BLaER1 (cell line): ENCODE data around the gene SMURF2.

ENCODE experiments used
- H3K27ac ChIP-seq: shearing (Covaris generic); formaldehyde crosslinking; 2 replicates; pipeline ENCODE4 v1.8.1; 2022
- H3K27me3 ChIP-seq: shearing (Covaris generic); formaldehyde crosslinking; 2 replicates; pipeline ENCODE4 v1.8.1; 2022
- H3K36me3 ChIP-seq: shearing (Covaris generic); formaldehyde crosslinking; 2 replicates; pipeline ENCODE4 v1.8.1; 2022
- H3K4me1 ChIP-seq: shearing (Covaris generic); formaldehyde crosslinking; 2 replicates; pipeline ENCODE4 v1.8.1; 2022
- H3K4me2 ChIP-seq: shearing (Covaris generic); formaldehyde crosslinking; 2 replicates; pipeline ENCODE4 v1.8.1; 2022
- H3K4me3 ChIP-seq: shearing (Covaris generic); formaldehyde crosslinking; 2 replicates; pipeline ENCODE4 v1.8.1; 2022
- H3K9ac ChIP-seq: shearing (Covaris generic); formaldehyde crosslinking; 2 replicates; pipeline ENCODE4 v1.8.1; 2022
- H3K9me3 ChIP-seq: shearing (Covaris generic); formaldehyde crosslinking; 2 replicates; pipeline ENCODE4 v1.8.1; 2022
- H4K20me1 ChIP-seq: shearing (Covaris generic); formaldehyde crosslinking; 2 replicates; pipeline ENCODE4 v1.8.1; 2022
- Cebpa-rat ChIP-seq: shearing (Covaris generic); IDR thresholded peaks from 2 replicates; pipeline ENCODE4 v1.8.1; 2022

SMURF2 gene

GRCh38 chr17:64630309-64631223 lies 31.5 kb downstream of the SMURF2 start:
- Histone ChIP-seq H3K4me2 (no peak overlapping the region), H3K4me3 (no peak overlapping the region), H3K4me1 (no peaks in the 10 kb centered on the region), H4K20me1 (peaks cover 92% of the 10 kb centered on the region), H3K27ac (no peak overlapping the region), H3K9me3 (no peaks in the 10 kb centered on the region), H3K36me3 (peaks cover 10% of the 10 kb centered on the region; the same call in 1 of the 2 replicates), H3K27me3 (no peaks in the 10 kb centered on the region), H3K9ac (no peak overlapping the region)
- no peak for TF ChIP-seq Cebpa-rat

- Histone ChIP-seq H4K20me1 (peaks cover 92% of the 10 kb centered on the region), H3K4me2 (no peak overlapping the region), H3K27ac (no peak overlapping the region), H3K9ac (no peak overlapping the region), H3K27me3 (no peaks in the 10 kb centered on the region), H3K4me1 (no peaks in the 10 kb centered on the region), H3K4me3 (no peak overlapping the region), H3K36me3 (peaks cover 10% of the 10 kb centered on the region), H3K9me3 (no peaks in the 10 kb centered on the region)
- TF ChIP-seq Cebpa-rat: no peak
These were observed 33.5 kb downstream of the SMURF2 start for GRCh38 chr17:64628641-64629040.

GRCh38 chr17:64627797-64628196 lies 34.3 kb downstream of the SMURF2 start:
- no peaks in the 10 kb centered on the region for H3K27me3 ChIP-seq
- no peaks in the 10 kb centered on the region for H3K9me3 ChIP-seq
- TF ChIP-seq Cebpa-rat: no peak
- no peak overlapping the region for H3K4me3 ChIP-seq
- peaks cover 92% of the 10 kb centered on the region for H4K20me1 ChIP-seq
- no peak overlapping the region for H3K4me2 ChIP-seq
- no peak overlapping the region for H3K27ac ChIP-seq
- no peaks in the 10 kb centered on the region for H3K4me1 ChIP-seq
- no peak overlapping the region for H3K9ac ChIP-seq
- H3K36me3 ChIP-seq: peaks cover 10% of the 10 kb centered on the region

GRCh38 chr17:64626827-64627226 lies 35.3 kb downstream of the SMURF2 start:
- TF ChIP-seq Cebpa-rat: no peak
- H3K9ac ChIP-seq: no peak overlapping the region
- no peaks in the 10 kb centered on the region for H3K4me1 ChIP-seq
- H3K27me3 ChIP-seq: no peaks in the 10 kb centered on the region
- H3K4me3 ChIP-seq: no peak overlapping the region
- peaks cover 92% of the 10 kb centered on the region for H4K20me1 ChIP-seq
- peaks cover 10% of the 10 kb centered on the region for H3K36me3 ChIP-seq
- H3K4me2 ChIP-seq: no peak overlapping the region
- no peak overlapping the region for H3K27ac ChIP-seq
- H3K9me3 ChIP-seq: no peaks in the 10 kb centered on the region

GRCh38 chr17:64625541-64625940 lies 36.6 kb downstream of the SMURF2 start:
- peaks cover 10% of the 10 kb centered on the region for H3K36me3 ChIP-seq
- H3K9me3 ChIP-seq: no peaks in the 10 kb centered on the region
- H3K4me2 ChIP-seq: no peak overlapping the region
- TF ChIP-seq Cebpa-rat: no peak
- H3K27ac ChIP-seq: no peak overlapping the region
- no peak overlapping the region for H3K9ac ChIP-seq
- no peak overlapping the region for H3K4me3 ChIP-seq
- peaks cover 100% of the 10 kb centered on the region for H4K20me1 ChIP-seq
- H3K4me1 ChIP-seq: no peaks in the 10 kb centered on the region
- H3K27me3 ChIP-seq: no peaks in the 10 kb centered on the region

- H3K36me3 ChIP-seq: peaks cover 10% of the 10 kb centered on the region
- no peaks in the 10 kb centered on the region for H3K9me3 ChIP-seq
- H4K20me1 ChIP-seq: peaks cover 100% of the 10 kb centered on the region
- no peak overlapping the region for H3K4me3 ChIP-seq
- no peak overlapping the region for H3K9ac ChIP-seq
- H3K4me2 ChIP-seq: no peak overlapping the region
- no peak for TF ChIP-seq Cebpa-rat
- H3K4me1 ChIP-seq: no peaks in the 10 kb centered on the region
- no peaks in the 10 kb centered on the region for H3K27me3 ChIP-seq
- H3K27ac ChIP-seq: no peak overlapping the region
These were observed 39.0 kb downstream of the SMURF2 start for GRCh38 chr17:64622931-64623654.

- Histone ChIP-seq H3K27me3 (no peaks in the 10 kb centered on the region), H4K20me1 (peaks cover 100% of the 10 kb centered on the region), H3K4me2 (no peak overlapping the region), H3K4me1 (no peaks in the 10 kb centered on the region), H3K9me3 (no peaks in the 10 kb centered on the region), H3K27ac (no peak overlapping the region), H3K4me3 (no peak overlapping the region), H3K36me3 (peaks cover 6% of the 10 kb centered on the region; the same call in 1 of the 2 replicates), H3K9ac (no peak overlapping the region)
- no peak for TF ChIP-seq Cebpa-rat
These were observed 40.3 kb downstream of the SMURF2 start for GRCh38 chr17:64621772-64622171.

GRCh38 chr17:64618848-64619247 lies 43.3 kb downstream of the SMURF2 start:
- H3K9ac ChIP-seq: no peak overlapping the region
- H3K4me2 ChIP-seq: no peak overlapping the region
- no peaks in the 10 kb centered on the region; the same call in 1 of the 2 replicates for H3K4me1 ChIP-seq
- H3K4me3 ChIP-seq: no peak overlapping the region
- no peaks in the 10 kb centered on the region for H3K9me3 ChIP-seq
- H4K20me1 ChIP-seq: peaks cover 100% of the 10 kb centered on the region
- H3K36me3 ChIP-seq: no peaks in the 10 kb centered on the region
- no peaks in the 10 kb centered on the region for H3K27me3 ChIP-seq
- H3K27ac ChIP-seq: no peak overlapping the region
- TF ChIP-seq Cebpa-rat: no peak

GRCh38 chr17:64617125-64617780 lies 44.9 kb downstream of the SMURF2 start:
- Histone ChIP-seq H3K9ac (no peak overlapping the region), H3K27ac (no peak overlapping the region), H3K9me3 (no peaks in the 10 kb centered on the region), H3K4me2 (no peak overlapping the region), H3K36me3 (no peaks in the 10 kb centered on the region), H3K27me3 (no peaks in the 10 kb centered on the region), H3K4me3 (no peak overlapping the region), H4K20me1 (peaks cover 100% of the 10 kb centered on the region), H3K4me1 (no peaks in the 10 kb centered on the region; the same call in 1 of the 2 replicates)
- no peak for TF ChIP-seq Cebpa-rat
